ENCODE measurements around the gene IL22RA1.

Gene IL22RA1

GRCh38 chr1:24165500-24165899 is 22.6 kb upstream of the IL22RA1 start:
- no peak for DNase-seq

- DNase-seq = no peak
Measured at GRCh38 chr1:24164004-24164403, 21.1 kb upstream of the IL22RA1 start.

DNA sequence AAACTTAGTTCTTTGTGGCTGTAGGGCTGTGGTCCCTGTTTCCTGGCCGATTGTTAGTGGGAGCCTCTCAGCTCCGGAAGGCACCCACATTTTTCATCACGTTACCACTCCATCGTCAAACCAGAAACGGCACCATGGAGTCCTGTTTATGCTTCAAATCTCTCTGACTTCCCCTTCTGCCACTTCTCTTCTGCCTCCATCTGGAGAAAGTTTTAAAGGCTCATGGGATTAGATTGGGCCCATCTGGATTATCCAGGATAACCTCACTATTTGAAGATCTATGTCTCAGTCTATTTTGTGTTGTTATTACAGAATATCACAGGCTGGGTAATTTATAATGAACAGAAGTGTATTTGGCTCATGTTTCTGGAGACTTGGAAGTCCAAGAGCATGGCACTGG is 19.3 kb upstream of the IL22RA1 start:
- no peak for DNase-seq

- DNase-seq = no peak
Measured at GRCh38 chr1:24161270-24161669, 18.3 kb upstream of the IL22RA1 start.

- no peak for DNase-seq
Measured at GRCh38 chr1:24159366-24159765, 16.4 kb upstream of the IL22RA1 start.

- no peak for DNase-seq
Measured at GRCh38 chr1:24157918-24158481, 15.1 kb upstream of the IL22RA1 start.

- DNase-seq = no peak
Measured at GRCh38 chr1:24156542-24157260, 13.8 kb upstream of the IL22RA1 start.

DNA sequence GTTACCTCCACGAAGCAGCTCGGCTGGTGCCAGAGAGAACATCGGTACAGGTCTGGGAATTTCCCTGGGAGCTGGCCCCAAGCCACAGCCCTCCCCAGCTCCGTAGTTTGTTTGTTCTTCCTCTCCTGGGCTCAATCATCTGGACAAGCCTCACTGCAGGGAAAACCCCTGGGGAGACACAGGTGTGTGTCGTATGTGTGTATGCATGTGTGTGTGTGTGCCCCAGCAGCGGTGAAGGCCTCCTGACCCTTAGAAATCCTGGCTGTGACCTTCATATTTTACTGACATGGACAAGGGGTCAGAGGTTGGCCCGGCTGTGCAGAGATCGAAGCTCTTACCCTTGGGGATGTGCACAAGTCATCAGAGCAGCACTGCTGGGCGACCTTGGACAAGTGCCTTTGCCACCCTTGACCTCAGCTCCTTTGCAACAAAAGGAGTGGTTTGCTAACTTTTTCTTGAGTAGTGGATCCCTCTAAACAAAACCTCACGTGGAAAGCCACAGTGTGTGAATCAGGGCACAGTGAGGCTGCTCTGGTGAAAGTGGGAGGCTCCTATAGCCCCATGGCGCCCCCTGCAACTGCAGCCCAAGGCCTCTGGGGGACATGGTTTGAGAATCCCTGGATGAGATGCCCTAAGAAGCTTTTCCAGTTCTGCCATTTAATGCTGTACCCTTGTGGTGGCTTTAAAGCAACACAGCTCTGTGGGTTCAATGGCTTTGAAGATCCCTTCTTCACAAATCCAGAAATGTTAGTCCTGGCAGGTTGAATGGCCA is 12.3 kb upstream of the IL22RA1 start:
- no peak for DNase-seq

DNA sequence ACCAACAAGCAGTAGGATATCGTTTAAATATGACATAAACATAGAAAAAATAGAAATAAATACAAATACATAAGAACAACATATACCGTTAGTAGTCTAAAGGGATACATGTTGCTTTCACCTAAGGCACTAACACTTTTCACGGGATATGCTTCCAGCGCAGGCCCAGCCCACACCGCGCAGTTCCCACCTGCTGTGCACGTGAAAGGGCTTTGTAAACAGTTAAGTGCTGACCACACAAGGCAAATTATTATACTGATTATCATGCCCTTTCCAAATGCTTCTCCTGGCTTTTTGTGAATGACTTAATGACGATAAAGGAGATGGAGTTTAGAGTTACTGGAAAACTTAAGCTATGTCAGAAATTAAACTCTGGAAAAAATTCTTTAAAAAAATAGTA is 11.3 kb upstream of the IL22RA1 start:
- DNase-seq = no peak

GRCh38 chr1:24152631-24153494 is 9.9 kb upstream of the IL22RA1 start:
- no peak for DNase-seq

DNA sequence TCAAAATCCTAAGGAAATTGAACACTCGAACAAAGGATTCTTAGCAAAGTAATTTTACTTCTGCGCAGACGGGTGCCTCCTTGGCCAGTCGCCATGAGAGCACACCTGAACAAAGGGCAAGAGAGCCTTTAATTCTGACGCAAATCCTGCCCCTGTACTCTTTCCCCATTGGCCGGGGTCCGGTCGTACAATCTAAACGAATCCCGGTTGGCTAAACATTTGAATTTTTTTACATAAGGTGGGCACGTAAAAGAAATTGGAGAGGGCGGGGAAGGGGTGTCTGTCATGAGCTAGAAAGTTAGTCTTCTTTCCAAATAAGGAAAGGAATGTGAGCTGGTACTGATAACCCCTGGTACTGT is 8.2 kb upstream of the IL22RA1 start:
- no peak for DNase-seq

DNA sequence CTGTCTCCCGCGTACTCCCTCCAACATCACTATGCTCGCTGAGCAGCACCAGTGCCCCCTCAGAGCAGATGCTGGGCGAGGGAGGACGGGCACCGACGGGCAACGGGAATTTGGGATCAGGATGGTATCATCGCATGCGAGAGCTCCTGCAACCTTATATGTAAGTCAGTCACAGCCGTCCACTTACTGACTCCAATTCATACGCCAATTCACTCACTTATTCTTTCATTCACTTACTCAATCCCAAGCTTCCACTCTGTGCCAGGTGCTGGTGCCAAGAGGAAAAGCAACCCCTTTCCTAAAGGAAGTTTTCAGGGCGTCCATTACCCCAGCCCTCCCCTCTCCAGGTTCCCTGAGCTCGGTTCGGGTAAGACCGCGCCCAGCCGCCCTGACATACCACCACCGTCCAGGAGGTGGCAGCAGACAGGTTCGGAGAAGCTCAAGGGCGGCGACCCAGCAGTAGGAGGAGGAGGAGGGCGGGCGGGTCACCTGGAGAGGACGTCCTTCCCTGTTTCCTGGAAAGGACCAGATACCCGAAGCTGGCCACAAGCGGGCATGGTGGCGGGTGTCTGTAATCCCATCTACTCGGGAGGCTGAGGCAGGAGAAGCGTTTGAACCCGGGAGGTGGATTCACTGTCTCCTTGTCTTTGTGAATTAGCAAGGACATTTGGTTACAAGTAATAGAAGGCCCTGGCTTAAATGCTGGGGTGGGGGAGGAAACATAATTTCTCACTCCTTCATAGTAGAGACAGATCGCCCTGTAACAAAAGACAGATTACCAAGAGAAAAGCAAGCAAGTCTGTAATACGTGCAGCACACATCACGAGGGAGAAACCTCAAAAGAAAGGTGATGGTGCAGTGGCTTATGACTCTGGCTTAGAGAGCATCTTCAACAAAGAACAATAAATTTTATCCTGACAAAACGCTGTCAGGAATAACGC is 7.6 kb upstream of the IL22RA1 start:
- DNase-seq = peak; percentile 92

DNA sequence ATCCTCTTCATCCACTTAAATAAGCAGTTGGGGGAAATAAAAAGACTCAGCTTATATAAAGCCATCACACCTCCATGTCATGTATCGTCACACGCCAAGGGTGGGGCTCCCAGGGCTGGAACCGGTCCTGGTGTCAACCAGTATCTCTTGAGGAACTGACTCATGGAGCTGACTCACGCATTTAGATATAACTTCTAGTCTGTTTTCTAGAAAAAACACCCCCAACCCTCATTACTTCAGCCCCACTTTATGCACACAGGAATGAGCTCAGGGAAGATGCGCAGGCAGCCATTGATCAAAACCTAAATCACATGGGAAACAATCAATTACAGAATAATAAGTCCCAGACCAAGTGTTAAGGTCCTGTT is 6.9 kb upstream of the IL22RA1 start:
- peak; percentile 68 for DNase-seq

DNA sequence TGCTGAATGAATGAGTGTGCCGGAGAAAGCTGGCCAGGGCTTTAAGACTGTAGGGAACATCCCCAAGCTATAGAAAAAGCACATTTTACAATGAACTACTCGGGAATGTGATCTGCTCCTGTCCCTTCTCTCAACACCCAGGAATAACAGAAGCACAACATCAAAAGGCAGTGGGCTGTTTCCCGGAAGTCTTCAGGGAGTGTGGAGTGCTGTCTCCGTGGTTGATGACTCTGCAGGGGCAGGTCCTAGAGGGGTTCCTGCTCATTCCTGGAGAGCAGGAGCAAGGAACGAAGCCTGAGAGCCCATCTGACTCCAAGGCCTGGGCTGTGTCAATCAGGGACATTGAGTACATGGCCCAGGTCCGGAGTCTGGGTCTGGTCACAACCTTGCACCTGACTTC is 4.9 kb upstream of the IL22RA1 start:
- no peak for DNase-seq

DNA sequence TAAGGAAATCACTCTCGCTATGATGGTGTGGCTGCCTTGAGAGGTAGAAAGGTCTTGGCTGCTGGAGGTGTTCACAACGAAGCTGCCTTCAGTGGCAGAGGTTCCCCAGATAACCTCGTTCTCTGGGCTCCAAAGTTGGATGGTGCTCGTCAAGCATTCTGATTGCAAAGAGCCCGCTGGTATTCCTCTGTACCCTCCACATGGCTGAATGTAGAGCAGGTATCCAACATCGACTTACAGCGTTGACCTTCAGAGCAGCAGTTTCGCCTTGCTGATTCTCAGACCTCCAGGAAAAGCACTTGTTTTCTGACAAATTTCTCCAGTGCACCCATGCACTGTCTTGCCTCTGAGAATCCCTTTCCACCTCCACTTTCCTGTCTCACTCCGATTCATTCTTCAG is 4.3 kb upstream of the IL22RA1 start:
- DNase-seq = no peak

DNA sequence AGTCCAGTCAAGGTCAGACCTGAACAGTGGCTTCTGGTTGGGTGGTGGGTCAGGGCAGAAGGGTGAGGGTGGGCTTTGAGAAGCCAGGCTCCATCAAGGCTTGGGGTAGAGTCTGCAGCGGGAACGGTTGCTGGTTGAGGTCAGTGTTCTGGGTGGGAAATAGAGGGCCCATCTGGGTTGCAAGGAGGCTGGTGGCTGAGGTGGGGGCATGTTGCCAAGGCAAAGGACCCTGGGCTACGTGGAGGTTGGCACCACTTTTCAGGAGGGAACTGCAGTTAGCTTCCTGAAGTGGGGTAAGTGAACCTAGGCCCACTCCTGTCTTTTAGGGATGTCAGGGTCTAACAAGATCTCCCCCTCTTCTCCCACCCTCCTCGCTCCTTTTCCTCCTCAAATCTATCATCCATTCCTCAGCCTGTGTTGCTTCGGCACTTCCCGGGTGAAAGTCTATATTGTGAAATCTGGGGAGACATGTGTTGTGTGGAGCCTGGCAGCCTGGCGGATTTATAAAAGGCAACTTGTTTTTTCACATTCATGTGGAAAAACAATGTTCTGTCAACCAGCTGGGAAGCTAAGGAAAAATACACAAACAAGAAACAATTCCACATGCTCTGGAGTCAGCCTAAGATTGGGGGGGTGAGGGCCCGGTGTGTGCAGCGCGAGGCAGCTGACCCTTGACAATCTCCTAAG is 1.5 kb downstream of the IL22RA1 start:
- DNase-seq = no peak

GRCh38 chr1:24140741-24141181 is 2.2 kb downstream of the IL22RA1 start:
- no peak for DNase-seq

GRCh38 chr1:24139841-24140425 is 3.0 kb downstream of the IL22RA1 start:
- no peak for DNase-seq

DNA sequence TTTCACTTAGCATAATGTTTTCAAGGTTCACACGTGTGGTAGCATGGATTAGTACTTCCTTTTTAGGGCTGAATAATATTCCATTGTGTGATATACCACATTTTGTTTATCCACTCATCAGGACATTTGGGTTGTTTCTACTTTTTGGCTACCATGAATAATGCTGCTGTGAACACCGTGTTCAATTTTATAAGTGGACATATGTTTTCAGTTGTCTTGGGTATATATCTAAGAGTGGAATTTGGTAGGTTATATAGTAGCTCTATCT is 3.8 kb downstream of the IL22RA1 start:
- no peak for DNase-seq

- DNase-seq = no peak
Measured at GRCh38 chr1:24138476-24139221, 4.3 kb downstream of the IL22RA1 start.

Measured in stimulated activated CD4-positive, alpha-beta T cell treated with anti-CD3 and anti-CD28 coated beads, Interleukin-4, amount 100 ng/mL, for 24 hours (primary cell).